Activated CD8-positive, alpha-beta T cell treated with anti-CD3 and anti-CD28 coated beads for 36 hours (primary cell): ENCODE data around the gene TRMT61A. TPM values are rescaled to one million over a fixed set of nuclear protein-coding genes. Genes with fewer than 3 reads are reported as not detected.

Experiments
- ATAC-seq: fragments of 200-7000 bp; cut with Tn5 transposase; one replicate; pipeline ENCODE4 v1.10.0; 2021; ENCODE audit warnings: mild to moderate bottlenecking, moderate library complexity
- CTCF ChIA-PET: fragments of 350-600 bp; sonication (Branson Sonifier 250); formaldehyde crosslinking; loops from one replicate; lab custom pipeline; 2021; ENCODE audit warnings: antibody characterized with exemption; lab: Charles Lee
- POLR2A ChIA-PET: fragments of 350-600 bp; sonication (Branson Sonifier 250); formaldehyde crosslinking; loops from one replicate; lab custom pipeline; 2021; ENCODE audit warnings: antibody characterized with exemption; lab: Charles Lee
- DNase-seq: peaks from one replicate; pipeline ENCODE4 v3.0.0-alpha.2; 2020
- H3K27ac Mint-ChIP-seq: one replicate; pipeline ENCODE4 v1.8.0; 2021; ENCODE audit warnings: mild to moderate bottlenecking, mixed read lengths
- H3K27me3 Mint-ChIP-seq: one replicate; pipeline ENCODE4 v1.8.0; 2021; ENCODE audit warnings: mixed read lengths
- H3K36me3 Mint-ChIP-seq: one replicate; pipeline ENCODE4 v1.8.0; 2021; ENCODE audit warnings: low read depth, mixed read lengths
- H3K4me1 Mint-ChIP-seq: one replicate; pipeline ENCODE4 v1.8.0; 2021; ENCODE audit warnings: low read depth, mixed read lengths
- H3K4me3 Mint-ChIP-seq: one replicate; pipeline ENCODE4 v1.8.0; 2021; ENCODE audit warnings: mild to moderate bottlenecking, moderate library complexity, mixed read lengths
- H3K9me3 Mint-ChIP-seq: one replicate; pipeline ENCODE4 v1.8.0; 2021; ENCODE audit warnings: mixed read lengths
- intact Hi-C: fragments of 100-400 bp; cut with micrococcal nuclease; formaldehyde crosslinking; loops from one replicate; pipeline ENCODE4 v1.10.0; 2022
- total RNA-seq, 2 experiments: library from RNA; stranded (reverse); gene quantifications; one replicate each; pipeline ENCODE4 v1.2.3, GENCODE V29; 2021
- TF ChIP-seq, protein P1 (sequence below): fragments of 200-600 bp; IDR thresholded peaks from one replicate; pipeline ENCODE4 v1.8.0; 2022; ENCODE audit warnings: antibody characterized with exemption, mild to moderate bottlenecking

The TRMT61A gene
- total RNA-seq, 2 experiments from 2014 or later: 9.9 TPM

DNA sequence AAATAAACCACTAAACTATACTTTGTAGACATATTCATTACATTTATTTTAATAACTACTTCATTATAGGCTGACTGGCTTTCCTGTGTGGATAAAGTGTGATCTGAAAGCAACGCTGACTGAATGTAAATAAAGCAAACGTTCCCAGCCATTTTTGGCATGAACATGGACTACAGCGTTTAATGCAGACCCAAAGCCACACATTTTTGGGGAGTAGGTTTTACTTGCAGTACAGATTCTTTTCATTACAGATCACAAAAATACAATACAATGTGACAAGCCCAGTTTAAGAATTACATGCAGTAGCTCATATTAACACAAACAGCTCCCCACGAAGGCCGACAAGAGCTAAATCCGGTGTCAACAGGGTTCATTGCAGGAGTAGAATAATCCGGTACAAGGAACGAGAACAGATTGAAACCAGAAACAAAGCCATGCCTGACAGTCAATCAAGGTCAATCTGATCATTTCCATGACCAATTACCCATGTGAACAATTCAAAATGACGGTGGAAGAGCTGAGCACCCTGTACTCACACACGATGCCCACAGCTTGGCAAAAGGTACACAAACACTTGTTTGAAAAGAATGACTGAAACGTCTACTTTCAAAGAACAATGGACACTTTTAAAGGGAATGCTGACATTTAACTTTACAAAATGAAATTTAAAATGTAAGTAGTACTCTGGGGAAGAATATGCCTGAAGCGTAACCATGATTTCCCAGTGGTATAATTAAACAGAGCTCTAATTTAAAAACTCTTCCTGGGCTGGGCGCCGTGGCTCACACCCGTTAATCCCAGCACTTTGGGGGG, 28.2 kb downstream of the TRMT61A start:
- Mint-ChIP-seq H3K9me3 (no peaks in the 10 kb centered on the region), H3K4me3 (no peak overlapping the region), H3K27ac (peak overlapping the region; percentile 9), H3K4me1 (peaks cover 46% of the 10 kb centered on the region), H3K36me3 (peaks cover 40% of the 10 kb centered on the region), H3K27me3 (no peaks in the 10 kb centered on the region)
- TF ChIP-seq, protein P1, sequence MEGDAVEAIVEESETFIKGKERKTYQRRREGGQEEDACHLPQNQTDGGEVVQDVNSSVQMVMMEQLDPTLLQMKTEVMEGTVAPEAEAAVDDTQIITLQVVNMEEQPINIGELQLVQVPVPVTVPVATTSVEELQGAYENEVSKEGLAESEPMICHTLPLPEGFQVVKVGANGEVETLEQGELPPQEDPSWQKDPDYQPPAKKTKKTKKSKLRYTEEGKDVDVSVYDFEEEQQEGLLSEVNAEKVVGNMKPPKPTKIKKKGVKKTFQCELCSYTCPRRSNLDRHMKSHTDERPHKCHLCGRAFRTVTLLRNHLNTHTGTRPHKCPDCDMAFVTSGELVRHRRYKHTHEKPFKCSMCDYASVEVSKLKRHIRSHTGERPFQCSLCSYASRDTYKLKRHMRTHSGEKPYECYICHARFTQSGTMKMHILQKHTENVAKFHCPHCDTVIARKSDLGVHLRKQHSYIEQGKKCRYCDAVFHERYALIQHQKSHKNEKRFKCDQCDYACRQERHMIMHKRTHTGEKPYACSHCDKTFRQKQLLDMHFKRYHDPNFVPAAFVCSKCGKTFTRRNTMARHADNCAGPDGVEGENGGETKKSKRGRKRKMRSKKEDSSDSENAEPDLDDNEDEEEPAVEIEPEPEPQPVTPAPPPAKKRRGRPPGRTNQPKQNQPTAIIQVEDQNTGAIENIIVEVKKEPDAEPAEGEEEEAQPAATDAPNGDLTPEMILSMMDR: no peak
- ChIA-PET POLR2A (interaction anchor here (0.9 to 3.1 kb wide), 3 partner anchors 10 to 221 kb away, joined by 3 to 10 read pairs (median 4); no protein-coding TSS in a partner anchor), CTCF (interaction anchor here (1.1 to 4.1 kb wide), 4 partner anchors 11 to 123 kb away, joined by 3 to 19 read pairs (median 8); no protein-coding TSS in a partner anchor)
- DNase-seq (no peak), ATAC-seq (no peak)
- intact Hi-C loops: no loop called here

DNA sequence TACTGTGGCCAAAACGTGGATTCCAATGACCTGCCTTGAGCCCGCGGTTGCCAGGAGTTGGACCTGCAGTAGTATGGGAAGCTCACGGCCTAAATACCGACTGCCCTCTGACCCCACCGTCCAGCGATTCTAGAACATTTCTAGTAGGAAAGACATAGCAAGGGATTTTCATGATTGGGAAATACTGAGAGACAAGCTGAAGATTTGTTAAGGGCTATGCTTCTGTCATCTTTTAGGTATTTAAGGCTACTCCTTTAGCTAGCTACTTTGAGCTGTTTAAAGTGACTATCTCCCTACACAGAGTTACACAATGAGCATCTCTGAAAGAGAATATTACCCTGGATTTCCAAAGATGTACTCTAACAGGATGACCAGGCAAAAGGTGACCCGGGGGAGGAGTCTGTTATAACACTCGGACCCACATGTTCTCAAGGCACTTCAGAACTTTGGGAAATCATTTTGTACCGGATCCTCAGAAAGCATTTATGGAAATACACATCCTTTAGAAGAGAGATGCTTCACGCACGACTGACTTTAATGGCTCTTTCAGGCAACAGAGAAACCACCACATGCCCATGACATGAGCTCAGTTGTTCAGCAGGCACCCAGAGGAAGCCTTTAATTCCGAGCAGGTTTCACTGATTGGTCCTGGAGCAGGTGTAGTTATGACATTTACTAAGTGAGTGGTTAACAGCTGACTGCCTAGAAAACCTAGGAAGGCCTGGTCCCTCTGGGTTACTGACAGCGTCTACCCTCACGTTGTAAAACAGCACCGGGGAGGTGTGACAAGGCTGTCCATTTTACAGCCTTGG, 29.3 kb downstream of the TRMT61A start:
- peaks cover 46% of the 10 kb centered on the region for H3K4me1 Mint-ChIP-seq
- TF ChIP-seq, protein P1: no peak
- H3K27me3 Mint-ChIP-seq: no peaks in the 10 kb centered on the region
- ChIA-PET CTCF (interaction anchor here (1.7 to 4.1 kb wide), 4 partner anchors 10 to 40 kb away, joined by 4 to 19 read pairs (median 8); no protein-coding TSS in a partner anchor), POLR2A (interaction anchor here (0.6 to 3.1 kb wide), 6 partner anchors 11 to 522 kb away, joined by 3 to 10 read pairs (median 4); no protein-coding TSS in a partner anchor)
- H3K4me3 Mint-ChIP-seq: no peak overlapping the region
- intact Hi-C loops: no loop called here
- peaks cover 41% of the 10 kb centered on the region for H3K36me3 Mint-ChIP-seq
- H3K9me3 Mint-ChIP-seq: no peaks in the 10 kb centered on the region
- DNase-seq (no peak), ATAC-seq (no peak)
- peak overlapping the region; percentile 52 for H3K27ac Mint-ChIP-seq

DNA sequence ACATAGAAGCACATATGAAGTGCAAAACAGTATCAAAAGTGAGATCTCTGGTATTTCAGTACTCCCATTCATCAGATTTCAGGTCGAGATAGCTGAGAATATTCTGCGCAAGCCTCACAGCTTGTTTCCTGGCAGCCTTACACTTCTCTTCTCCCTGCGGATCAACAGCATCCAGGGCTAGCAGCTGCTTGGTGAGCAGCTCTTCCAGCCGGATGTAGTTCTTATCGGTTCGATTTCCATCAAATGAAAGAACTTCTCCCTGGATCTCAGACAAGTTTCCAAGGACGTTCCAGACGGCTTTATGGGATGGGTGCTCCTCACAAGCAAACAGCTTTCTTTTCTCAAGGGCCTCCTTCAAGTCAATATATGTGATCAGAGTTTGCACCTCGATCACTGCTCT, 30.8 kb downstream of the TRMT61A start:
- Mint-ChIP-seq H3K4me3 (no peak overlapping the region), H3K4me1 (peaks cover 53% of the 10 kb centered on the region), H3K9me3 (no peaks in the 10 kb centered on the region), H3K36me3 (peaks cover 44% of the 10 kb centered on the region), H3K27ac (no peak overlapping the region), H3K27me3 (no peaks in the 10 kb centered on the region)
- CTCF ChIA-PET: interaction anchor here (1.3 to 4.1 kb wide), 3 partner anchors 13 to 41 kb away, joined by 4 to 19 read pairs (median 6); no protein-coding TSS in a partner anchor
- ATAC-seq (no peak), DNase-seq (no peak)
- POLR2A ChIA-PET: interaction anchor here (1.0 to 3.1 kb wide), 2 partner anchors 19 to 23 kb away, joined by 3 to 10 read pairs; no protein-coding TSS in a partner anchor
- TF ChIP-seq, protein P1: no peak
- intact Hi-C loops: no loop called here

DNA sequence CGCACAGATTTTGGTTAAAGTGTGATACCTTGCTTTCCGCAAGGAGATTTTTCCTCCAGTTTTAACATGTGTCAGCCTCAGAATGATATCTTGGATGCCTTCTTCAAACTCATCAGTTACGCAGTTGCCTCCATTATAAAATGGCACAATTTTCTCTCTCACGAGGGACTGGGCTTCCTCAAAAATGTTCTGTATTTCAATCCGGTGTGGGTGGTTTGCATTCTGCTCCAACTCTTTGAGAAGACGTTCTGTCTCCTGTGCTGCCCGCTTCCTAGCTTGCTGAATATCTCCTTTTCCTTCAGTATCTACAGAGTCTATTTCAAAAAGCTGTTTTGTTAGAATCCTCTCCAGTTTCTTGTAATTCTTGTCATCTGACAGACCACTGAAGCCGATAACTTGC, 31.7 kb downstream of the TRMT61A start:
- ChIA-PET CTCF (interaction anchor here (1.1 to 2.6 kb wide), 6 partner anchors 14 to 63 kb away, joined by 3 to 14 read pairs (median 4); partner anchors contain the start of gene TRMT61A), POLR2A (interaction anchor here (0.6 to 2.7 kb wide), 8 partner anchors 14 to 37 kb away, joined by 3 to 28 read pairs (median 4); partner anchors contain the start of genes CKB and TRMT61A)
- TF ChIP-seq, protein P1: no peak
- Mint-ChIP-seq H3K9me3 (no peaks in the 10 kb centered on the region), H3K36me3 (peaks cover 44% of the 10 kb centered on the region), H3K27ac (peak overlapping the region; percentile 97), H3K4me3 (peak overlapping the region; percentile 100), H3K27me3 (no peaks in the 10 kb centered on the region), H3K4me1 (peaks cover 53% of the 10 kb centered on the region)
- DNase-seq (no peak), ATAC-seq (no peak)
- intact Hi-C loops: no loop called here
